CD4-positive, alpha-beta T cell (primary cell): ENCODE measurements around the gene BBS5. TPM values are rescaled to one million over a fixed set of nuclear protein-coding genes. Genes with fewer than 3 reads are reported as not detected.
"Not testable (repeated sequence)": the region's sequence is repeated elsewhere in the genome, so short reads cannot be mapped to it uniquely, and the experiment has no call there.

Experiments used
- ATAC-seq: fragments of 200-7000 bp; cut with Tn5 transposase; one replicate; pipeline ENCODE4 v1.10.0; 2022; ENCODE audit warnings: mild to moderate bottlenecking; ENCODE audit not compliant: poor library complexity
- CTCF ChIA-PET: fragments of 350-600 bp; sonication (Branson Sonifier 250); formaldehyde crosslinking; loops from one replicate; lab custom pipeline; 2021; ENCODE audit warnings: antibody characterized with exemption, inconsistent platforms; lab: Charles Lee
- POLR2A ChIA-PET: fragments of 350-600 bp; sonication (Branson Sonifier 250); formaldehyde crosslinking; loops from one replicate; lab custom pipeline; 2021; ENCODE audit warnings: antibody characterized with exemption, inconsistent platforms; lab: Charles Lee
- DNase-seq, 14 experiments: peaks; one replicate each; pipeline ENCODE4 v3.0.0-alpha.2; 2013 to 2020; ENCODE audit warnings: mixed read lengths in 2 of 14
- H3K27ac ChIP-seq, 2 donors: one replicate each; pipeline versions ENCODE4 v1.5.1 to v1.7.0; 2013; ENCODE audit warnings: low read length in 2 of 2, low read depth in 1 of 2, mild to moderate bottlenecking in 1 of 2
- H3K27me3 ChIP-seq, 2 experiments: 1 replicate in 1 of 2; 2 replicates in 1 of 2; pipeline versions ENCODE4 v1.6.1 to v1.7.0; 2013; ENCODE audit warnings: low read length in 2 of 2, control low read depth in 1 of 2, mild to moderate bottlenecking in 1 of 2, moderate library complexity in 1 of 2; ENCODE audit not compliant: insufficient read depth in 2 of 2, control insufficient read depth in 1 of 2
- H3K36me3 ChIP-seq: one replicate; pipeline ENCODE4 v1.6.1; 2013; ENCODE audit warnings: low read length, control low read depth; ENCODE audit not compliant: insufficient read depth
- H3K4me1 ChIP-seq: one replicate; pipeline ENCODE4 v1.6.1; 2013; ENCODE audit warnings: low read length, control low read depth; ENCODE audit not compliant: insufficient read depth
- H3K4me3 ChIP-seq: one replicate; pipeline ENCODE4 v1.5.1; 2013; ENCODE audit warnings: mild to moderate bottlenecking, low read length, moderate library complexity
- H3K9me3 ChIP-seq, 2 experiments: 1 replicate in 1 of 2; 2 replicates in 1 of 2; pipeline versions ENCODE4 v1.6.1 to v1.7.0; 2013; ENCODE audit warnings: low read length in 2 of 2, mild to moderate bottlenecking in 2 of 2, control low read depth in 1 of 2, moderate library complexity in 1 of 2; ENCODE audit not compliant: control insufficient read depth in 1 of 2, insufficient read depth in 1 of 2
- H3K27ac Mint-ChIP-seq: one replicate; pipeline ENCODE4 v1.8.0; 2020; ENCODE audit warnings: mixed read lengths
- H3K27me3 Mint-ChIP-seq: one replicate; pipeline ENCODE4 v1.8.0; 2021; ENCODE audit warnings: mixed read lengths
- H3K36me3 Mint-ChIP-seq: one replicate; pipeline ENCODE4 v1.8.0; 2021; ENCODE audit warnings: low read depth, mixed read lengths
- H3K4me1 Mint-ChIP-seq: one replicate; pipeline ENCODE4 v1.8.0; 2021; ENCODE audit warnings: low read depth, mixed read lengths
- H3K4me3 Mint-ChIP-seq: one replicate; pipeline ENCODE4 v1.8.0; 2020; ENCODE audit warnings: mild to moderate bottlenecking, mixed read lengths
- H3K9me3 Mint-ChIP-seq: one replicate; pipeline ENCODE4 v1.8.0; 2020; ENCODE audit warnings: mixed read lengths
- intact Hi-C, 2 experiments: fragments of 100-400 bp; cut with DNase I in 1 of 2; cut with micrococcal nuclease in 1 of 2; formaldehyde crosslinking; loops; one replicate each; pipeline versions ENCODE4 v1.15.1 to v1.9.0; 2023 to 2025; cut with DNase I, micrococcal nuclease
- polyA plus RNA-seq, 2 donors: library from polyadenylated mRNA; unstranded; fragments of 120-200 nt; gene quantifications; one replicate each; pipeline ENCODE4 v1.2.1, GENCODE V29; 2013
- total RNA-seq, 174 experiments: library from RNA in 2 of 174; stranded (reverse) in 2 of 174; gene quantifications; one replicate each; pipeline ENCODE4 v1.2.3 and lab custom pipeline; 2021 to 2026
- TF ChIP-seq, protein P1 (sequence below): fragments of 200-600 bp; IDR thresholded peaks from one replicate; pipeline ENCODE4 v1.8.0; 2022; ENCODE audit warnings: antibody characterized with exemption, mild to moderate bottlenecking

The BBS5 gene
- total RNA-seq: 1 to 10 TPM; 2.1 to 2.2 TPM
- polyA plus RNA-seq (2013, experiment 1 of 2): 2.1 TPM
- polyA plus RNA-seq (2013, experiment 2 of 2): 2.3 TPM
- total RNA-seq (lab: John Stamatoyannopoulos, UW): 0.66 to 7.9 (median 1.9) reads per million in 172 experiments

DNA sequence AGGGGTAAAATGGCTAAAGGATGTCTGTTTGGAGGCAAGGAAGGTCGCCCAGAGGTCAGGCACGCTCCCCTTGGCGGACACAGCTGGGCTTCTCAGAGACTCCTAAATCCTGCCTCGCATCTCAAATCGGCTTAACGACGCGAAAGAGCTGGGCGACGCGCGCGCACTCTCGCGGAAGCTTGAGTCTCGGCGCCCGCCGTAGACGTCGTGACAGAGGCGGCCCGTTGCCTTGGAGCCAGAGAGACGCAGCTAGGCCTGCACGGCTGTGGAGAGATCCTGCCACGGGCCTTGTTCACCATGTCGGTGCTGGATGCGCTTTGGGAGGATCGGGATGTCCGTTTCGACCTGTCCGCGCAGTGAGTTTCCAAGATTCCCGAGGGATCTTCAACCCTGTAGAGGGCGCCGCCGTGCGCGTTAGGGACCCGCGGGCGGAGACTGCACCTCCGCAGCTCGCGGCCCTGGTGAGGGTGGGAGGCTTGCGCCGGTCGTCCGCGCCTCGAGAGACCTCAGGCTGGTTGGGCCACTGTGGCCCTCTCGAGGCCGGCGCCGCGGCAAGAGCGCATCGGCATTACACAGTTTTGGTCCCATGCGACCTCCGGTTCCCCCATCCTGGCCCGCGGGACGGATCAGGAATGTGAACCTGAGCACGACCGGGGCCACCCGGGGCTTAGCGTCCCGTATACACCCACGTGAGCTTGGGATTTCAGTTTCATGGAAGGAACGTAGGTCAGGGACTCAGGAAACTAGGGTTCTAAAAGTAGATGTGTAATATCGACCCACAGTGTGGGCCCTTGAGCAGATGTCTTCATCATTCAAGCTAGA lies at the start of gene BBS5:
Gene BBS5, plus strand, starts transcription at position 238 of the 822 bp plus-strand sequence. Its CDS starts 60 bp downstream, at position 298.
- no peaks in the 10 kb centered on the region for H3K27me3 Mint-ChIP-seq
- Histone ChIP-seq H3K27ac (no peak within 1 kb of the TSS), H3K4me1 (peaks cover 14% of the 10 kb centered on the region), H3K36me3 (peaks cover 2% of the 10 kb centered on the region), H3K4me3 (peak within 1 kb of the TSS; percentile 63), H3K9me3 (no peaks in the 10 kb centered on the region), H3K27me3 (no peaks in the 10 kb centered on the region)
- peaks cover 21% of the 10 kb centered on the region for H3K4me1 Mint-ChIP-seq
- ChIA-PET POLR2A (interaction anchor here (0.7 to 2.4 kb wide), 11 partner anchors 8 to 348 kb away, joined by 3 to 18 read pairs (median 4); partner anchors contain the start of genes FASTKD1 and UBR3), CTCF (interaction anchor here (0.7 to 1.7 kb wide), 5 partner anchors 10 to 1937 kb away, joined by 3 to 4 read pairs (median 4); partner anchors contain the start of gene METTL5)
- DNase-seq (peak; percentile 48 to 80 (median 64)), ATAC-seq (peak; percentile 97)
- TF ChIP-seq, protein P1, sequence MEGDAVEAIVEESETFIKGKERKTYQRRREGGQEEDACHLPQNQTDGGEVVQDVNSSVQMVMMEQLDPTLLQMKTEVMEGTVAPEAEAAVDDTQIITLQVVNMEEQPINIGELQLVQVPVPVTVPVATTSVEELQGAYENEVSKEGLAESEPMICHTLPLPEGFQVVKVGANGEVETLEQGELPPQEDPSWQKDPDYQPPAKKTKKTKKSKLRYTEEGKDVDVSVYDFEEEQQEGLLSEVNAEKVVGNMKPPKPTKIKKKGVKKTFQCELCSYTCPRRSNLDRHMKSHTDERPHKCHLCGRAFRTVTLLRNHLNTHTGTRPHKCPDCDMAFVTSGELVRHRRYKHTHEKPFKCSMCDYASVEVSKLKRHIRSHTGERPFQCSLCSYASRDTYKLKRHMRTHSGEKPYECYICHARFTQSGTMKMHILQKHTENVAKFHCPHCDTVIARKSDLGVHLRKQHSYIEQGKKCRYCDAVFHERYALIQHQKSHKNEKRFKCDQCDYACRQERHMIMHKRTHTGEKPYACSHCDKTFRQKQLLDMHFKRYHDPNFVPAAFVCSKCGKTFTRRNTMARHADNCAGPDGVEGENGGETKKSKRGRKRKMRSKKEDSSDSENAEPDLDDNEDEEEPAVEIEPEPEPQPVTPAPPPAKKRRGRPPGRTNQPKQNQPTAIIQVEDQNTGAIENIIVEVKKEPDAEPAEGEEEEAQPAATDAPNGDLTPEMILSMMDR: peak; percentile 41
- peaks cover 12% of the 10 kb centered on the region for H3K36me3 Mint-ChIP-seq
- H3K4me3 Mint-ChIP-seq: peak within 1 kb of the TSS; percentile 94
- H3K9me3 Mint-ChIP-seq: no peaks in the 10 kb centered on the region
- no peak within 1 kb of the TSS for H3K27ac Mint-ChIP-seq
- intact Hi-C loops: loop anchor here (5.0 to 10.0 kb wide), 4 partner anchors 83 to 215 kb away; partner anchors contain the start of genes CFAP210 (in 2 of the 2) and PHOSPHO2 (in 2 of the 2)

DNA sequence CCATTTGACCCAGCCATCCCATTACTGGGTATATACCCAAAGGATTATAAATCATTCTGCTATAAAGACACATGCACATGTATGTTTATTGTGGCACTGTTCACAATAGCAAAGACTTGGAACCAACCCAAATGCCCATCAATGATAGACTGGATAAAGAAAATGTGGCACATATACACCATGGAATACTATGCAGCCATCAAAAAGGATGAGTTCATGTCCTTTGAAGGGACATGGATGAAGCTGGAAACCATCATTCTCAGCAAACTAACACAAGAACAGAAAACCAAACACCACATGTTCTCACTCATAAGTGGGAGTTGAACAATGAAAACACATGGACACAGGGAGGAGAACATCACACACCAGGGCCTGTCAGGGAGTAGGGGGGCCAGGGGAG lies 47.5 kb upstream of the BBS5 start:
- POLR2A ChIA-PET, intact Hi-C loops, H3K4me3 ChIP-seq, H3K27me3 ChIP-seq, H3K36me3 ChIP-seq, ATAC-seq, H3K9me3 ChIP-seq, H3K27ac ChIP-seq, H3K4me1 Mint-ChIP-seq, DNase-seq, H3K4me3 Mint-ChIP-seq, H3K27ac Mint-ChIP-seq, H3K36me3 Mint-ChIP-seq, H3K9me3 Mint-ChIP-seq, CTCF ChIA-PET, H3K4me1 ChIP-seq: not testable (repeated sequence)
- peaks cover 28% of the 10 kb centered on the region for H3K27me3 Mint-ChIP-seq

DNA sequence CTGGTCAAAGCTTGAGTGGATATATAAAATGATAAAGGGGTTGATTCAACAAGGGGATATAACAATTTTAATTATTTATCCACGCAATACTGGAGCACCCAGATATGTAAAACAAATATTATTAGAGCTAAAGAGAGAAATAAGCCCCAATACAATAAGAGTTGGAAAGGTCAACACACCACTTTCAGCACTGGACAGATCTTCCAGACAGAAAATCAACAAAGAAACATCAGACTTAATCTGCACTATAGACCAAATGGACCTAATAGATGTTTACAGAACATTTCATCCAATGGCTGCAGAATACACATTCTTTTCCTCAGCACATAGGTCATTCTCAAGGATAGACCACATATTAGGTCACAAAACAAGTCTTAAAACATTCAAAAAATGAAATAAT lies 45.1 kb upstream of the BBS5 start:
- H3K4me3 ChIP-seq, H3K36me3 Mint-ChIP-seq, H3K36me3 ChIP-seq, H3K4me1 Mint-ChIP-seq, H3K9me3 Mint-ChIP-seq, H3K9me3 ChIP-seq, H3K27ac ChIP-seq, intact Hi-C loops, CTCF ChIA-PET, H3K27ac Mint-ChIP-seq, DNase-seq, ATAC-seq, H3K4me1 ChIP-seq, H3K4me3 Mint-ChIP-seq, H3K27me3 ChIP-seq: not testable (repeated sequence)
- POLR2A ChIA-PET: interaction anchor here (0.7 kb wide), 1 partner anchor 70 kb away, joined by 3 read pairs; no protein-coding TSS in a partner anchor
- H3K27me3 Mint-ChIP-seq: peaks cover 46% of the 10 kb centered on the region

DNA sequence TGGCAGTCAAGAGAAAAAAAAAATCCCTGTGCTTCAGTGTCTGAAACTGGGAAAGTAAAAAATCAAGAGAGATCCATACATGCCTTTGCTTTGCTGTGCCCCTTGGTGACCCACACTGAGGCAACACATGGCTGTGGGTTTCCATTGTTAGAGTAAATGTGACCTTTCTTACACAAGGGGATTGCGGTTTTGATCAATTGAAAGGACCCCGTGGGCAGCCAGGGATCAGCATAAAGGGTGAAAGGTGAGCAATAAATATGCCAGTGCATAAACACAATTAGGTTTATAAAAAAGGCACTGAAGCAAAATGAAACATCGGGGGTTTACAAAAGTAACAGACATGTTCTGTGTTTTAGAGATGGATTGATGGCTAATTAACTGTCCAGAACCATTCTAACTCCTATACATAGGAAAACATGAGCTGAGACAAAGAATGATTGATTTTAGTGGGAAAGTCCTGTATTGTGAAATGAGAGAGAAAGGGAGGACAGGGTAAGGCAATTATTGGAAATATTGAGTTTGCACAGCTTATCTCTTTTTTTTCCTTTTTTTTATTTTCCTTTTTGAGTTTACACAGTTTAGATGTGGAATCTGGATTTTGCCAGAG lies 40.7 kb upstream of the BBS5 start:
- H3K27me3 Mint-ChIP-seq: peaks cover 54% of the 10 kb centered on the region
- POLR2A ChIA-PET: no interaction called here

More for the DNA sequence above, 40.7 kb upstream of the BBS5 start:
- no peaks in the 10 kb centered on the region for H3K36me3 Mint-ChIP-seq
- no peaks in the 10 kb centered on the region for H3K9me3 Mint-ChIP-seq
- H3K27ac ChIP-seq: no peak overlapping the region
- intact Hi-C loops: no loop called here
- no peak overlapping the region for H3K4me3 ChIP-seq
- no peak for DNase-seq
- no peak overlapping the region for H3K4me3 Mint-ChIP-seq
- no peak overlapping the region for H3K27ac Mint-ChIP-seq
- ATAC-seq: no peak
- no peaks in the 10 kb centered on the region for H3K4me1 ChIP-seq
- no peaks in the 10 kb centered on the region for H3K4me1 Mint-ChIP-seq
- H3K27me3 ChIP-seq: peaks cover 0 to 5% of the 10 kb centered on the region in 2 experiments
- no peaks in the 10 kb centered on the region for H3K36me3 ChIP-seq
- CTCF ChIA-PET: no interaction called here
- no peaks in the 10 kb centered on the region for H3K9me3 ChIP-seq
- TF ChIP-seq, protein P1: no peak
